HG03439 (cell line): ENCODE measurements around the gene FUT9.

ENCODE experiments used
- ATAC-seq: cut with Tn5 transposase; IDR thresholded peaks from one replicate; pipeline ENCODE4 v1.9.1; 2021; ENCODE audit warnings: mild to moderate bottlenecking, moderate library complexity; ENCODE audit not compliant: unreplicated experiment

FUT9 gene

GRCh38 chr6:96015518-96016333 is at the start of gene FUT9:
FUT9 (plus strand) TSS chr6:96015974; CDS start chr6:96203156, 187,182 bp downstream.
- no peak for ATAC-seq

GRCh38 chr6:95967594-95967993 is 48.2 kb upstream of the FUT9 start:
- ATAC-seq: no peak

GRCh38 chr6:95973976-95974375 is 41.8 kb upstream of the FUT9 start:
- no peak for ATAC-seq

- ATAC-seq: no peak
Observed at GRCh38 chr6:95978230-95978629, 37.5 kb upstream of the FUT9 start.

GRCh38 chr6:95991906-95992305 is 23.9 kb upstream of the FUT9 start:
- no peak for ATAC-seq

- ATAC-seq: no peak
Observed at GRCh38 chr6:95994151-95994550, 21.6 kb upstream of the FUT9 start.

GRCh38 chr6:95998133-95998532 is 17.6 kb upstream of the FUT9 start:
- ATAC-seq: no peak

- no peak for ATAC-seq
Observed at GRCh38 chr6:96001891-96002575, 13.7 kb upstream of the FUT9 start.

- ATAC-seq: no peak
Observed at GRCh38 chr6:96002576-96002910, 13.2 kb upstream of the FUT9 start.

GRCh38 chr6:96002912-96003311 is 12.9 kb upstream of the FUT9 start:
- ATAC-seq: no peak

GRCh38 chr6:96007663-96008062 is 8.1 kb upstream of the FUT9 start:
- ATAC-seq: no peak

- ATAC-seq: no peak
Observed at GRCh38 chr6:96013531-96013930, 2.2 kb upstream of the FUT9 start.

GRCh38 chr6:96014846-96015517 is 792 bp upstream of the FUT9 start:
- ATAC-seq: no peak

- ATAC-seq: no peak
Observed at GRCh38 chr6:96016334-96017069, 728 bp downstream of the FUT9 start.

- no peak for ATAC-seq
Observed at GRCh38 chr6:96017070-96017359, 1.2 kb downstream of the FUT9 start.

- no peak for ATAC-seq
Observed at GRCh38 chr6:96022225-96022624, 6.5 kb downstream of the FUT9 start.

GRCh38 chr6:96032661-96033060 is 16.9 kb downstream of the FUT9 start:
- no peak for ATAC-seq

- no peak for ATAC-seq
Observed at GRCh38 chr6:96051555-96051954, 35.8 kb downstream of the FUT9 start.

- ATAC-seq: no peak
Observed at GRCh38 chr6:96058082-96058481, 42.3 kb downstream of the FUT9 start.

- ATAC-seq: no peak
Observed at GRCh38 chr6:96059586-96059985, 43.8 kb downstream of the FUT9 start.

- ATAC-seq: no peak
Observed at GRCh38 chr6:96060249-96060648, 44.5 kb downstream of the FUT9 start.
